HuH-7 (cell line): ENCODE measurements around the gene BMPR1A.
"Not testable (repeated sequence)": the region's sequence is repeated elsewhere in the genome, so short reads cannot be mapped to it uniquely, and the experiment has no call there.

Experiments
- DNase-seq: peaks from one replicate; pipeline ENCODE4 v3.0.0; 2011; ENCODE audit warnings: low spot score

BMPR1A gene

DNA sequence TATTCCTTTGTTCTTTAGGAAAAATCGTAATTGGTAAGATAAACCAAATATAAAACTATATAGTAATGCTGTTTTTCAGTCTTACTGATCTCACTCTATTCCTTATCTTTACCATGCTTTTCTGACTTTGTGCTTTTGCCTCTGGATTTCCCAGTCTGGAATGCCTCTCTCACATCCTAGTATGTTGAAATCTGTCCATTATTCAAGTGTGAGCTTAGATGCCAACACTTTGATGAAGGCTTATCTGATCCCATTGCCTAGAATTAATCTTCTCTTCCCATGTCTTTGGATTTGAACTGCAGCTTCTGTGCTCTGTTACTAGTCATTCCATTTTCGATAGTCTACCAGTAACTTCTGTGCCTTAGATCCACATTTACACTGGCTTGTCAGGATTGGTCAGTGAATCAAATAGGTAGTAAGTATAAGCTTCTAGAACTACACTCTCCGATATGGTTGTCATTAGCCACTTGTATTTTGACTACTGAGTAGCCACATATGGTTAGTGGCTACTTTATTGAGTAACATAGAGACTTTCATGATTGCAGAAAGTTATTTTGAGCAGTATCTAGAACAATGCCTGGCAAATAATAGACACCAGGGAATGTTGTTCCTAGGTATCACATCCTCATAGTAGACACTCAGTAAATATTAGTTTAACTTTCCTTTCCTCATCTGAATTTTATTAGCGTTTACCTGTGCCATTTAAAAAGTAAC lies 92.9 kb downstream of the BMPR1A start:
- DNase-seq = no peak

DNA sequence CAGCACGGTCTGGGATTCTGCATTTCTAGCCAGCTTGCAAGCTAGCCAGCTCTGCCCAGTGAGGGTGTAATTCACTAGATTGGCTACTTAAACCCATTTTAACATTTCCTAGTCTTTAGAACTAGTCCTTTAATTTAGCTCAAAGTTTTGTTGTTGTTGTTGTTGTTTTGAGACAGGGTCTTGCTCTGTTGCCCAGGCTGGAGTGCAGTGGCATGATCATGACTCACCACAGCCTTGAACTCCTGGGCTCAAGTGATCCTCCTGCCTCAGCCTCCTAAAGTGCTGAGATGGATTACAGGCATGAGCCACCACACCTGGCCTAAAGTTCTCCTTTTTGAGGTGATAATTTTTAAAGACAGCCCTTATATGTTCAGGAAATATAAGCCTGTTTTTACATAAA lies 94.1 kb downstream of the BMPR1A start:
- DNase-seq = no peak

DNA sequence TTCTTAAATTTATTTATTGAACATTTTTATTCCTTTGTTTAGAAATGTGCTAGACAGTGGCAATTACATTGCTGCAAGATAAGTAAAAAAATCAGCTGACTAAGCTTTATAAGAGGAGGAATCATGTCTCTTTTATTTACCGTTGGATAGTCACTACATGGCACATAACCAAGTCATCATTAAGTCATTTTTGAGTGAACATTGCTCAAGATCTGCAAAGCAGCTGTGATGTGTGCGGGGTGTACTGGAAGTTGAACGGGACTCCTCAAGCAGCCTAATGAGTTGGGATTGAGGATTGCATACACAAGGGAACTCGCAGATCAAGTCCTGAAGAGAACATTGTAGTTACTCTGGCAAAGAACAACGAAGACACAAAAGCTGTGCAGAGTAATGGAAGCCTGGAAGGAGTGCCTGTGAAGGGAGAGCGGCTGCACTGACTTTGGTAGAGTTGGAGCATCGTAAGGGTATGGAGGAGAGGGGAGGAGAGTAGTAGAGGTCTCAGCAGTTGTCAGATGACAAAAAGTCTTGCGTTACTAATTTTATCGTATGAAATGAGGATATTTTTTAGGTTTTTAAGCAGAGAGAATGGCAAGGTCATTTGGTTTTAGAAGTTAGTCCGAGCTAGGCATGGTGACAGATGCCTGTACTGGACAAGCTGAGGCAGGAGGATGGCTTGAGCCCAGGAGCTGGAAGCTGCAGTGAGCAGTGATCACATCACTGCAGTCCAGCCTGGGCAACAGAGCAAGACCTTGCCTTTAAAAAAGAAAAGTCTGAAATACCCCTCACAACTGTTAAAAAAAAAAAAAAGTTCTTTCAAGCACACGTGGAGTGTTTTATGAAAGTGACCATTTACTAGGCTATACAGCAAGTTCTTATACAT lies 95.1 kb downstream of the BMPR1A start:
- no peak for DNase-seq

DNA sequence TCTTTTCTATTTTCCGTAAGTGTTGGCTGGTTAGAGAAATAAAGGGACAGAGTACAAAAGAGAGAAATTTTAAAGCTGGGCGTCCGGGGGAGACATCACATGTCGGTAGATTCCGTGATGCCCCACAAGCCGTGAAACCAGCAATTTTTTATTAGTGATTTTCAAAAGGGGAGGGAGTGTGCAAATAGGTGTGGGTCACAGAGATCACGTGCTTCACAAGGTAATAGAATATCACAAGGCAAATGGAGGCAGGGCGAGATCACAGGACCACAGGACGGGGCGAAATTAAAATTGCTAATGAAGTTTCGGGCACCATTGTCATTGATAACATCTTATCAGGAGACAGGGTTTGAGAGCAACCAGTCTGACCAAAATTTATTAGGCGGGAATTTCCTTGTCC lies 97.2 kb downstream of the BMPR1A start:
- not testable (repeated sequence) for DNase-seq

DNA sequence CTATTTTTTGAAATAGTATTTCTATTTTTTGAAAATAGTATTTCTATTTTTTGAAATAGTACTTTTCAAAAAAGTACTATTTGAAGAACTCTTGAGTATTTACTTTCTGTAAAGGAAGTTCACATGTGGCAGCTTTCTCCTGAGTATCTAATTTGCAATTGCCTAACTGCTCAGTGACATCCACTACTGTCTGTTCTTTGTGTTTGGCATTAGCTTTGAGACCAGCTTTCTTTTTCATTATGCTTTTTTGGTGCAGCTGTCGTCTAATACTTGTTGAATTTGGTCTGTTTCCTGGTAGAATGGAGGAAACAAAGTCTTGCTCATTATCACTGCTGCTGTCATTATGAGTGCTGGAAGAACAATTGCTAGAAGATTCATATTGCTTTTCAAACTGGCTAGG lies 99.1 kb downstream of the BMPR1A start:
- no peak for DNase-seq

DNA sequence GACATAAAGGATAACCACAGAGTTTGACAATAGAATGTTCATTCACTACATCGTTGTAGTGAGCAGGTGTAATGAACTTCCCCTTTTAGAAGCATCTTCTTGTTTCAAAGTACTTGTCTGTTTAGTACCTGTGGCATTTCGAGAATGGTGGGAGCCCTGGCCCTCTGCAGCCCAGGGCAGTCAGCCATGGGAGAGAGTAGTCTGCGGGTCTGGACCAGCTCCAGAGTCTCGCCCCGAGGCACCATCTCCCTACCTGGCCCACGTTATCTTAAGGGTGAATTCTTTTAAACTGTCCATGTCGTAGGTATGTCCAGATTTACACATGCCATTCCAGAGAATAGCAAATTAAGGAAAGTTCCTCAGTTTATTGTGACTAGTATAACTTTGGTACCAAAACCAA lies 99.7 kb downstream of the BMPR1A start:
- no peak for DNase-seq

DNA sequence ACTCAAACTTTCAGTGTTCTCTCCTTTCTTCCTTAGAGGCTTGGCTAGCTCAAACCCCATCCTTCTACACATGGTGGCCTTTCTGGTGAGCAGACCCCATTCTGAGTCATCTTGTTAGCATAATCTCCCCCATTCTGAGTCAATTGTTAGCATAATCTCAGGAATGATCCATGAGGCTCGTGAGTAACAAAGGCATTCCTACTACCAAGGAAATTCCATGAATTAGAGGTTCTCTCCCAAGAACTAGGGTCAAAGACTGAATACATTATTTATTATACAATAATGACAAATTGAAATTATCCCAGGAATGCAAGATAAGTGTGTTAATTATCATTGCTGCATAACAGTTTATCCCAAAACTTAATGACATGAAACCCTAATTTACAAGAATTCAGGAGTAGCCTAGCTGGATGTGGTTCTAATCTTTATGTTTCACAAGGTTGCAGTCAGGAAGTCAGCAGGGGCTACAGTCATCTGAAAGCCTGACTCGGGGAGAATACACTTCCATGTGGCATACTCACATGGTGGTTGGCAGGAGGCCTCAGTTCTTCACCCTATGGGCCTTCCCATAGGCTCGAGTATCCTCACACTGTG lies 100.8 kb downstream of the BMPR1A start:
- no peak for DNase-seq

DNA sequence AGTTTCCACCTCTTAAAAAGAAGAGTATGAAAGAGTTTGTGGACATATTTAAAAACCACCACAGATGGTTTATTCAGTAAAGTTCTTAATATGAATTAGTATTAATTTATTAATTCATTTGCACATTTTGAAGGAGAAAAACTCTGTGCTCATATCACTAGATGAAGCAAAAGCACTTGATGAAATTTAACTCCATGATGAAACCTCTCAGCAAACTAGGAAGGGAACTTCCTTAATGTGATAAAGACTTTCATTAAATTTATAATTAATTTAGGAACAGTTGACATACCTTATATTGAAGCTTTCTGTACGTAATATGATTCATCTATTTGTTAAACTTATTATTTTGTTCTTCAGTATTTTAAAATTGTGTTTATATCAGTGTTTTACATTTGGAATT lies 101.6 kb downstream of the BMPR1A start:
- no peak for DNase-seq

DNA sequence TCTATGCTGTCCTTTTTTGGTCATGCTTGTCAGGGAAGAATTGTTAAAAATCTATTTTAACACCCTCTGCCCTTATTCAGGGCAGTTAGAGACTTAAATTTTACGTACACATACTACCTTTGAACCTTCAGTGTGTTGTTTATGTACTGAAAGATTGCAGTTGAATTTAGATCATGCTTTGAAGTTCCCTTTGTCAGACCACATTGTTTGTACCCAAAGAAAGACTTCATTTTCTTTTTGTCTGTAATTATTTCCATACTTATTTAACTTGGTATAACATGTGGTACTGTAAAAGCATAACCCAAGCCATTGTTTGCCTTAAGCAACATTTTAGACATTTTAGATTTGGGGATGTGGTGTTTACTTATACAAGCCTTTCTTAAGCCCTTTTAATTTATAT lies 104.9 kb downstream of the BMPR1A start:
- no peak for DNase-seq

DNA sequence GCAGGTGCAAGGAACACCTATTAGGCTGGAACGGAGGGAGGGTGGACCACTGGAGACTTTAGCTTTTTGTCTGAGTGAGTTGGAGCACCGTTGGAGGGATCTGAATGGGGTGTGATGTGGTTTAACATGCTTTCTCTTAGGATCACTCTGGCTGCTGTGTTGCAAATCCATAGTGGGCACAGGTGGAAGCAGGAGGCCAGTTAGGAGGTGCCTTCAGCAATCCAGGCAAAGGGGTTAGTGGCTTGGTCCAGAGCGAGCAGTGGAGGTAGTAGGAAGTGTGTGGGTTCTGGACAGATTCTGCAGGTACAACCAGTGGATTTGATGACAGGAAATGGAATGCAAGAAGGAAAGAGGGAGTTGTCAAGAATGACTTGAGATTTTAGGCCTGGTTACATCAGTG lies 106.0 kb downstream of the BMPR1A start:
- DNase-seq = no peak

DNA sequence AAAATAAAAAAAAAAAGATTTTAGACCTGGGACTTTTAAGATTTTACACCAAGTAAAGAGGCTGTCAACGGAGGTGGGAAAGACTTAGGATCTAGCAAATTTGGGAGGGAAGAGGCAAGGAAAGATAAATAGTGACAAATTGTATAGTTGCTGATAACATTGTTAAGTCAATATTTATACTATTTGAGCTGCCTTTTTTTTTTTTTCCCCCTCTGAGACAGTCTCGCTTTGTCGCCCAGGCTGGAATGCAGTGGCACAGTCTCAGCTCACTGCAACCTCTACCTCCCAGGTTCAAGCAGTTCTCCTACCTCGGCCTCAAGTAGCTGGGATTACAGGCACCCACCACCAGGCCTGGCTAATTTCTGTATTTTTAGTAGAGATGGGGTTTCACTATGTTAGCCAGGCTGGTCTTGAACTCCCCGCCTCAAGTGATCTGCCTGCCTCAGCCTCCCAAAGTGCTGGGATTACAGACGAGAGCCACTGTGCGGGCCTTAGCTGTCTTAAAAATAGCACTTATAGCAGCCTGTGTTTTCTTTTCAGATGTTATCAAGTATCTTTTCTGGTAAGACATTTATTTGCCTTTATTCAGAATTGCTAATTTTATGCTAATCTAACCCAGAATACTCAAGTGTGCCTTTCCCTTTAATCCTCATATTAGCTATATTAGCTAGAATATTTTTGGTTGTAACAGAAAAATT lies 106.5 kb downstream of the BMPR1A start:
- DNase-seq = no peak

DNA sequence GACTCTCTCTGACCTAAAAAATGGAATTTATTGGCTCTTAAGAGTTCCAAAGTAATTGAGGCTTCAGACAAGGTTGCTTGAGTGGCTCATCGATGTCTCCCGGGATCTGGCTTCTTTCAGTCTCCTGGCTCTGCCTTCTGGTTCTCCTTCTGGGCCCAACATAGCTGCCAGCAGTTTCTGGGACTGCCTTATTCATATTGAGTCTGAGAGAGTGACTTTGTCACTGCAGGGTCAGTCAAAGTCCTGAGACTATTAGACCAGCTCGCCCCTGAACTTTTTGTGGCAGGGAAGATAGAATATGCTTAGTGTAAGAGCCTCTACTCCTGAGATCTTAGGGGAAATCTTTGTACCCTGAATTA lies 107.0 kb downstream of the BMPR1A start:
- no peak for DNase-seq

DNA sequence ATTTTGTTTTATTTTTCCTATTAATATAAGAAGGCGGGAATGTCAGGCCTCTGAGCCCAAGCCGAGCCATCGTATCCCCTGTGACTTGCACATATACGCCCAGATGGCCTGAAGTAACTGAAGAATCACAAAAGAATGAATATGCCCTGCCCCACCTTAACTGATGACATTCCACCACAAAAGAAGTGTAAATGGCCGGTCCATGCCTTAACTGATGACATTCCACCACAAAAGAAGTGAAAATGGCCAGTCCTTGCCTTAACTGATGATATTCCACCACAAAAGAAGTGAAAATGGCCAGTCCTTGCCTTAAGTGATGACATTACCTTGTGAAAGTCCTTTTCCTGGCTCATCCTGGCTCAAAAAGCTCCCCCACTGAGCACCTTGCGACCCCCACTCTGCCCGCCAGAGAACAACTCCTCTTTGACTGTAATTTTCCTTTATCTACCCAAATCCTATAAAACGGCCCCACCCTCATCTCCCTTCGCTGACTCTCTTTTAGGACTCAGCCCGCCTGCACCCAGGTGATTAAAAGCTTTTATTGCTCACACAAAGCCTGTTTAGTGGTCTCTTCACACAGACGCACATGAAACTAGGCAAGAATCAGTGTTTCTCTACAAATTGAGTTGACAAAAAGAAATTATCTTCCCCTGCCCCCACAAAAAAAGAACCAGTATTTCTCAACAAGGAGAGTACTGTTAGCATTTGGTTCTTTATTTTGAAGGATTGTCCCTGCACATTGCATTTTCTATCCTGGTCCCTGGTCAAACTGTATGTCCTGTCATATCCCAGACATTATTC lies 108.8 kb downstream of the BMPR1A start:
- not testable (repeated sequence) for DNase-seq

DNA sequence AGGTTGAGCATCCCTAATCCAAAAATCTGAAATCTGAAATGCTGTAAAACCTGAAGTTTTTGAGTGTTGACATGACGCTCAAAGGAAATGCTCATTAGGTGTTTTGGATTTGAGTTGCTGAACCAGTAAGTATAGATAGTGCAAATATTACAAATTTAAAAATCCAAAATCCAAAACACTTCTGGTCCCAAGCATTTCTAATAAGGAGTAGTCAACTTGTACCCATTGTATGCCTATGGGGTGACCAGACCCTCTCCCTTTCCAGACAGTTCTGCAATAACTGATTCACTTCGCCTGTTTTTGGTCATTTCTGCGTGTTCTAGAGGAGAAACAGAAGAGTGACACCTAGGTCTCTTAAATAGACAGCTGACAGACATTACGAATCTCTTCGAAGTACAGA lies 110.7 kb downstream of the BMPR1A start:
- DNase-seq = no peak

DNA sequence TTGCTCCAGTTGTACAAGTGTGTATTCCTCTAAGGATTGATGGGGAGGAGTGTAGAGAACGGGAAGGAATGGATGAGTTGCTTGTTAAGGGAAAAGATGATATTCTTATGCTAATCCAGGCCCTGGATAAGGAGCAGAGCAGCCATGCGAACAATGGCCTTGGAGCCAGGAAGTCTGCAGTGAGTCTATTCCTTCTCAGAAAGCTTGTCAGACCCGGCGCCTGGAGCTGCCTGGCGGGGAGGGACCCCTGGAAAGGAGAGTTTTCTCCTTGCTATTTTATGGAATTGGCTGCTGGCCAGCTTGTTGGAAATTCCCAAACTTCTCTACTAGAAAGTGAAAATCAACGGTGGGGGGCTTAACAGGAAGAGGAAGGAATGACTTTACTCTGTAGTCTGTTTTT lies 111.9 kb downstream of the BMPR1A start:
- no peak for DNase-seq

DNA sequence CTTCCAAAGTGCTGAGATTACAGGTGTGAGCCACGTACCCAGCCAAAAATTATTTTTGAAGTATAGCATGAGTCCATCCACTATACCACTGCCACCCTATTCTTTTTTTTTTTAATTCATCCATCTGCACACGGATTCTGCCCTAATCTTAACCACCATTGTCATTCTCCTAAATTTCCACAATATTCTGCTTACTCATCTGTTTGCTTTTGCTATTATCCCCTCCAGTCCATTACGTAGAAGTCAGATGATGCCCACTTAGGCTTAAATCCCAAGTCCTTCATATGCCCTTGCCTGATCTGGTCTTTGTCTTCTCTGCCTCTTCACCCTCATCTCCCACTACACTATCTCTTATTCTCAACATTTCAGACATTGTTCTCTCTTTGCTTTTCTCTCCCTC lies 114.3 kb downstream of the BMPR1A start:
- no peak for DNase-seq

DNA sequence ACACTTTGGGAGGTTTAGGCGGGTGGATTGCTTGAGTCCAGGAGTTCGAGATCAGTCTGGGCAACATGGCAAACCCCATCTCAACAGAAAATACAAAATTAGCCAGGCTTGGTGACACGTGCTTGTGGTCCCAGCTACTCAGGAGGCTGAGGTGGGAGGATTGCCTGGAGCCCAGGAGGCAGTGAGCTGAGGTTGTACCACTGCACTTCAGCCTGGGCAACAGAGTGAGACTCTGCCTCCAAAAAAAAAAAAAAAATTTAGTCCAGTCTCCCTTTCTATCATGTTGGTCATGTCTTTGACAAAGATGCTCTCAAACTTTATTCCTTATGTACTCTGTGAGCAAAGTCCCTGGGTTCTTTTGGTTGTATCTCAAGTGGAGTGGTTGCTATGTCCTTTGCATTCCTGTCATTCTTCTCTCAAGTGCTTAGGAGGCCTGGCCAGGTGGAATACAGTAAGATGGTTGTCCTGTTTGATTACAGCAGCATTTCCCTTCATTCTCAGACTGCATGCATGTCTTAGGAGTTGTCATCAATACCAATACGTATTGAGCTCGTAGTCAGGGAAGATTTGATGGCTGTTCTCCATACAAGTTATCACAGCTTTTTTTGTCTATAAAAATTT lies 115.3 kb downstream of the BMPR1A start:
- no peak for DNase-seq

DNA sequence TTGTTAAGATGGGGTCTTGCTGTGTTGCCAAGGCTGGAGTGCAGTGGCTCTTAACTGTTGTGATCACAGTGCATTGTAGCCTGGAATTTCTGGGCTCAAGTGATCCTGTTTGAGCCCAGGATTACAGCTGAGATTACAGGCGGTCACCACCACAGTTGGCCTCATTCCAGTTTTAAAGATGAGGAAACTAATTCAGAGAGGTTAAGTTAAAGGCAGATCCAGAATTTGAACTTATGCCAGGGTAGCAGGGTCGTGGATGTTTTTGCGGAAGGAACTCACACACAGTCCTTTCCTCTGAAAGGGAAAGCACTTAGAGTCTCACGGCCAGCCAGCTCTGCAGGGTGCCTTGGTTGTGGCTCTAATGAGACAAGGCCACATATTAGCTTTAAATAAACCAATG lies 116.3 kb downstream of the BMPR1A start:
- DNase-seq = no peak

DNA sequence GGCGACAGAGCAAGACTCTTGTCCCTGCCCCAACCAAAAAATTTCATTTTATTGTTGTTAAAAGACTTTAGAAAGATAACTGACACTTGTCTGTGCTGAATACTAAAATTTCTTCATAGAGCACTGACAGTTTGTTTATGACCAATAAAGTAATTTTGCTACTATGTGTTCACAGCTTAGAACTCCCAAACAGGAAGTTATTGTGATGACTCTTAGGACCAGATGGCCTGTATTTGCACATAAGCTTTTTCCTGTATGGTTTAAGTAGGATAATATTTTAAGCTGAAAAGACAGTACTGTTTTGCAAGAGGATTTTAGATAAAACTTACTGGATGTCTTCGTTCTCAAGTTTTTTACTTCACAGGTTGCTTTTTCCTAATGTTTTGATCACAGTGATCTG lies 120.3 kb downstream of the BMPR1A start:
- no peak for DNase-seq

DNA sequence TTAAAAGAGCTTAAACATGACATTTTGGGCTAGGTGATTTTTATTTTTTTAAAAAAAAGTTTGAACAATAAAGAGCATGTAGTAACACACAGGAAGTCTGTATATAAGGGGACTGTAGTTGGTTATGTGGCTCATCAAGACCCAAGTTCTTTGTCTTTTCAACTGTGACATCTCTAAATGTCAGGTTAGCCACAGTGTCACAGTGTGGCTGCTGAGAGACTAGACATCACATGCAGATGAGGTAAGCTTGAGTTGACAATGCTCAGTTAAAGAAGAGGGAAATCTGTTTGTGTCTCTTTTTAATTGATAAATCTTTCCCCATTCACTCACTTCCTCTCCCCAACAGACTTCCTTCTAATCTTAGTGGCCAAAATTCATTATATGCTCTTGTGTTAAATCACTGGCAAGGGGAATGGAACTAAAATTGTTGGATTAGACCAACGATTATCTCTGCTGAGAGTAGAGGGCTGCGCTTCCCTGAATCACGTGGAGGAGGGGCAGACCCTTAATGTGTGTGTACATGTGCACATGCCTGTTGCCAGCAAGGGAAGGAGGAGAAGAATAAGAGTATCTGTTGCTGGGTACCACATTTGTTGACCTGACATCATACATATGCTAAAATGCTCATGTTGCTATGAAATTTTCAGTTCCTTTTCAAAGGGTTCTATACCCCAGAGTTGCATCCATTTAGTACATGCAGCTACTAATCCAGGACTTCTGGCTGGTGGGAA lies 122.7 kb downstream of the BMPR1A start:
- no peak for DNase-seq

DNA sequence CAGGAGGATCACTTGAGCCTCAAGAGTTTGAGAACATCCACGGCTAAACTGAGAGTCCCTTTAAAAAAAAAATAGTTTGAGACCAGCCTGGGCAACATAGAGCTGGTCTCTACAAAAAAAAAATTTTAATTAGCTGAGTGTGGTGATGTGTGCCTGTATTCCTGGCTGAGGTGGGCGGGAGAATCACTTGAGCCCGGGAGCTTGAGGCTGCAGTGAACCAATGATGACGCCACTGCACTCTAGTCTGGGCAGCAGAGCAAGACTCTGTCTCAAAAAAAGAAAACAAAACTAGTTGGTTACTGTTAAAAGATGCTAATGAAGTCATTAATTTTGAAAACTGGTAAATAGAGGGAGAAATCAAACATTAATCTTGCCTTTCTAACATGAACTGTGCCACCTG lies 124.6 kb downstream of the BMPR1A start:
- DNase-seq = no peak
